Measurements from ENCODE around the gene GCNT2.

GRCh38 chr6:10612161-10612560 is 91.0 kb downstream of the GCNT2 start:
- TF ChIP-seq CTCF (IDR thresholded peaks at IDR 0.05) (no peak), POLR2AphosphoS5 (IDR thresholded peaks at IDR 0.05) (no peak), POLR2A (IDR thresholded peaks at IDR 0.05) (no peak)

All from gastroesophageal sphincter (tissue), 3 donors.